SK-N-SH (cell line): ENCODE measurements around the gene TLN1. TPM values are rescaled to one million over a fixed set of nuclear protein-coding genes. Genes with fewer than 3 reads are reported as not detected.

Experiments
- CTCF ChIA-PET: fragments of 300-600, 350-600 bp; formaldehyde crosslinking; extraction: SDS; loops from one replicate; lab custom pipeline; 2021; lab: Yijun Ruan, JAX
- POLR2A ChIA-PET: fragments of 350-600 bp; sonication (Branson Sonifier 250); formaldehyde crosslinking; extraction: SDS; loops from one replicate; lab custom pipeline; 2020; ENCODE audit warnings: antibody characterized with exemption, inconsistent platforms; lab: Yijun Ruan, JAX
- DNase-seq: peaks from one replicate; pipeline ENCODE4 v3.0.0; 2012
- H2AFZ ChIP-seq: fragments of 200-600 bp; sonication (generic); 2 replicates; pipeline ENCODE4 v1.8.1; 2016; ENCODE audit warnings: antibody characterized with exemption, mild to moderate bottlenecking, low read depth
- H3F3A ChIP-seq: fragments of 200-600 bp; sonication (generic); replicated peaks from 2 replicates; pipeline ENCODE3; 2016; ENCODE audit warnings: antibody characterized with exemption, mild to moderate bottlenecking; ENCODE audit not compliant: insufficient read depth
- H3K27ac ChIP-seq, 2 experiments: fragments of 200-500 bp in 1 of 2; fragments of 200-600 bp in 1 of 2; sonication (Bioruptor generic) in 1 of 2; sonication (generic), shearing (Covaris generic) in 1 of 2; 2 replicates each; pipeline versions ENCODE4 v1.5.1 to v1.6.1; 2014 to 2016; ENCODE audit warnings: low read depth in 2 of 2, inconsistent platforms in 1 of 2, low read length in 1 of 2, mild to moderate bottlenecking in 1 of 2, mixed read lengths in 1 of 2
- H3K27me3 ChIP-seq: fragments of 200-600 bp; sonication (generic), shearing (Covaris generic); 2 replicates; pipeline ENCODE4 v1.6.1; 2016; ENCODE audit warnings: mixed run types; ENCODE audit not compliant: insufficient read depth
- H3K36me3 ChIP-seq, 2 experiments: fragments of 200-500 bp in 1 of 2; fragments of 200-600 bp in 1 of 2; sonication (Bioruptor generic) in 1 of 2; sonication (generic) in 1 of 2; replicated peaks in 1 of 2; 2 replicates each; pipeline versions ENCODE3 to v1.5.1; 2014 to 2016; ENCODE audit warnings: low read length in 1 of 2, mild to moderate bottlenecking in 1 of 2; ENCODE audit not compliant: insufficient read depth in 2 of 2, control insufficient read depth in 1 of 2
- H3K4me1 ChIP-seq, 2 experiments: fragments of 200-500 bp in 1 of 2; fragments of 200-600 bp in 1 of 2; sonication (Bioruptor generic) in 1 of 2; sonication (generic), shearing (Covaris generic) in 1 of 2; 2 replicates each; pipeline versions ENCODE4 v1.5.1 to v1.6.1; 2014 to 2016; ENCODE audit warnings: low read depth in 1 of 2, low read length in 1 of 2, mixed run types in 1 of 2; ENCODE audit not compliant: insufficient read depth in 2 of 2, control insufficient read depth in 1 of 2
- H3K4me2 ChIP-seq: fragments of 200-600 bp; sonication (generic), shearing (Covaris generic); 2 replicates; pipeline ENCODE4 v1.6.1; 2017; ENCODE audit warnings: mixed run types
- H3K4me3 ChIP-seq, 2 experiments: fragments of 200-500 bp in 1 of 2; fragments of 200-600 bp in 1 of 2; sonication (Bioruptor generic) in 1 of 2; sonication (generic), shearing (Covaris generic) in 1 of 2; 2 replicates each; pipeline versions ENCODE4 v1.5.1 to v1.8.1; 2014 to 2016; ENCODE audit warnings: low read depth in 2 of 2, inconsistent platforms in 1 of 2, low read length in 1 of 2, mild to moderate bottlenecking in 1 of 2, mixed read lengths in 1 of 2, moderate library complexity in 1 of 2
- H3K79me2 ChIP-seq: fragments of 200-600 bp; sonication (generic); 2 replicates; pipeline ENCODE4 v1.8.1; 2017; ENCODE audit warnings: mild to moderate bottlenecking; ENCODE audit not compliant: insufficient read depth
- H3K9ac ChIP-seq: fragments of 200-600 bp; sonication (generic); 2 replicates; pipeline ENCODE4 v1.6.1; 2017; ENCODE audit warnings: mixed run types
- H3K9me2 ChIP-seq: fragments of 200-600 bp; sonication (generic); 2 replicates; pipeline ENCODE4 v1.6.1; 2017; ENCODE audit warnings: mixed run types
- H3K9me3 ChIP-seq: fragments of 200-600 bp; sonication (generic); 2 replicates; pipeline ENCODE4 v1.6.1; 2017; ENCODE audit warnings: mixed run types, mild to moderate bottlenecking, moderate library complexity
- H4K20me1 ChIP-seq: fragments of 200-600 bp; sonication (generic); 2 replicates; pipeline ENCODE4 v1.6.1; 2017; ENCODE audit warnings: mild to moderate bottlenecking, mixed run types; ENCODE audit not compliant: insufficient read depth
- CHD2 ChIP-seq: fragments of 150-350 bp; IDR thresholded peaks from 2 replicates; pipeline ENCODE4 v1.6.1; 2018; ENCODE audit warnings: low read length; ENCODE audit not compliant: partially characterized antibody
- CTCF ChIP-seq: fragments of 200-600 bp; sonication (generic); IDR thresholded peaks from 2 replicates; pipeline ENCODE4 v1.6.1; 2017; ENCODE audit warnings: antibody characterized with exemption, mild to moderate bottlenecking, moderate library complexity
- ELF1 ChIP-seq: IDR thresholded peaks from 2 replicates; pipeline ENCODE4 v1.4.0; 2012
- EP300 ChIP-seq, 2 experiments: IDR thresholded peaks; 2 replicates each; pipeline versions ENCODE4 v1.4.0 to v1.6.1; 2012; ENCODE audit warnings: borderline replicate concordance in 1 of 2, low read depth in 1 of 2, low read length in 1 of 2
- FOSL2 ChIP-seq: IDR thresholded peaks from 2 replicates; pipeline ENCODE4 v1.4.0; 2012; ENCODE audit warnings: low read depth, mild to moderate bottlenecking, moderate library complexity, borderline replicate concordance
- GABPA ChIP-seq: IDR thresholded peaks from 2 replicates; pipeline ENCODE4 v1.4.0; 2012; ENCODE audit warnings: low read depth, mild to moderate bottlenecking
- JUND ChIP-seq: IDR thresholded peaks from 2 replicates; pipeline ENCODE4 v1.4.0; 2012
- MEF2A ChIP-seq: IDR thresholded peaks from 2 replicates; pipeline ENCODE4 v1.4.0; 2012; ENCODE audit warnings: low read depth, borderline replicate concordance
- MXI1 ChIP-seq: IDR thresholded peaks from 2 replicates; pipeline ENCODE4 v1.6.1; 2012; ENCODE audit warnings: mild to moderate bottlenecking, low read depth, low read length, improper control_type of control experiment
- PBX3 ChIP-seq: IDR thresholded peaks from 2 replicates; pipeline ENCODE4; 2012
- POLR2AphosphoS5 ChIP-seq: IDR thresholded peaks from 2 replicates; pipeline ENCODE4 v1.6.1; 2012; ENCODE audit warnings: low read depth, low read length
- RAD21 ChIP-seq: IDR thresholded peaks from 2 replicates; pipeline ENCODE4 v1.6.1; 2012; ENCODE audit warnings: mild to moderate bottlenecking, low read length
- RCOR1 ChIP-seq: fragments of 150-350 bp; IDR thresholded peaks from 2 replicates; pipeline ENCODE4 v1.6.1; 2017; ENCODE audit warnings: antibody characterized with exemption, low read length
- REST ChIP-seq: IDR thresholded peaks from 2 replicates; pipeline ENCODE4 v1.6.1; 2012; ENCODE audit warnings: mild to moderate bottlenecking, low read depth, low read length, moderate library complexity
- RFX5 ChIP-seq: IDR thresholded peaks from 2 replicates; pipeline ENCODE4 v1.6.1; 2012; ENCODE audit warnings: mild to moderate bottlenecking, improper control_type of control experiment, low read length
- RXRA ChIP-seq: IDR thresholded peaks from 2 replicates; pipeline ENCODE4 v1.4.0; 2012; ENCODE audit warnings: low read depth, mild to moderate bottlenecking, borderline replicate concordance
- USF1 ChIP-seq: IDR thresholded peaks from 2 replicates; pipeline ENCODE4 v1.4.0; 2012; ENCODE audit warnings: low read depth, borderline replicate concordance
- YY1 ChIP-seq: IDR thresholded peaks from 2 replicates; pipeline ENCODE4 v1.4.0; 2012; ENCODE audit warnings: low read depth, mild to moderate bottlenecking
- ZBTB33 ChIP-seq: IDR thresholded peaks from 2 replicates; pipeline ENCODE4 v1.4.0; 2012; ENCODE audit warnings: low read depth, borderline replicate concordance
- WGBS: methylation state at CpG from one replicate; pipeline ENCODE4 v1.1.6; 2017; ENCODE audit warnings: low lambda C conversion rate; 5-methylcytosine and 5-hydroxymethylcytosine counted together
- polyA plus RNA-seq, 3 experiments: library from polyadenylated mRNA; depleted of rRNA; stranded (reverse); fragments of >200 nt; gene quantifications; 2 replicates each; pipeline ENCODE4 v1.2.3, GENCODE V29; 2012

Gene TLN1
- polyA plus RNA-seq, 1 of the 3 experiments (the other 2 are of a cell fraction), result 115 TPM

- Histone ChIP-seq H3K27ac (no peak overlapping the region), H3K4me2 (no peak overlapping the region), H3K79me2 (no peaks in the 10 kb centered on the region; the same call in 1 of the 2 replicates)
- TF ChIP-seq RFX5, result no peak
- no peak for TF ChIP-seq JUND
- no peak for TF ChIP-seq RXRA
- TF ChIP-seq FOSL2, result no peak
- no peak for TF ChIP-seq CHD2
- TF ChIP-seq ZBTB33, result no peak
- TF ChIP-seq RAD21, result no peak
- TF ChIP-seq POLR2AphosphoS5, result no peak
- no peak for TF ChIP-seq ELF1
- TF ChIP-seq CTCF, result no peak
- TF ChIP-seq RCOR1, result no peak
- TF ChIP-seq MEF2A, result no peak
- no peak for TF ChIP-seq USF1
- TF ChIP-seq MXI1, result no peak
- no peak for TF ChIP-seq REST
- TF ChIP-seq EP300 (IDR thresholded peaks at IDR 0.05; ENCODE audit: borderline replicate concordance in 1 of 2, low read depth in 1 of 2, low read length in 1 of 2), result no peak
- no peak for TF ChIP-seq PBX3
- no peak for TF ChIP-seq GABPA
- no peak for TF ChIP-seq YY1
- TF ChIP-seq, all 33 proteins: peak for 0
- H2AFZ ChIP-seq, result no peak overlapping the region
- H3F3A ChIP-seq, result peaks cover 4% of the 10 kb centered on the region
- WGBS, result 96% methylated on average over 13 of the region's 14 CpGs
- H4K20me1 ChIP-seq, result no peaks in the 10 kb centered on the region
- no peak overlapping the region for H3K4me3 ChIP-seq
- H3K9me3 ChIP-seq, result no peaks in the 10 kb centered on the region
- POLR2A ChIA-PET, result interaction anchor here (1.0 to 1.2 kb wide), 3 partner anchors 14 to 23 kb away, joined by 3 read pairs; partner anchors contain the start of gene TLN1
- peaks cover 70 to 94% of the 10 kb centered on the region in 2 experiments for H3K36me3 ChIP-seq
- H3K27me3 ChIP-seq, result no peaks in the 10 kb centered on the region
- no peaks in the 10 kb centered on the region for H3K9me2 ChIP-seq
- no peaks in the 10 kb centered on the region for H3K4me1 ChIP-seq
- no peak for DNase-seq
- CTCF ChIA-PET, result interaction anchor here (0.7 to 19.9 kb wide), 4 partner anchors 13 to 58 kb away, joined by 3 to 183 read pairs (median 36); partner anchors contain the start of genes CREB3 and TLN1
- no peak overlapping the region for H3K9ac ChIP-seq
Observed at GRCh38 chr9:35717132-35717870, 14.7 kb downstream of the TLN1 start.
